H54 (cell line): ENCODE data around the gene UNC5A.
"Not testable (repeated sequence)": the region's sequence is repeated elsewhere in the genome, so short reads cannot be mapped to it uniquely, and the experiment has no call there.

Experiments used
- DNase-seq: peaks from one replicate; pipeline ENCODE4 v3.0.0; 2011; ENCODE audit warnings: low spot score, mixed read lengths; ENCODE audit not compliant: insufficient read length
- FAIRE-seq: peaks from 3 replicates; lab custom pipeline; 2011; peaks lifted over from hg19 to GRCh38; lab: Jason Lieb, UNC
- POLR2A ChIP-seq: IDR thresholded peaks from 2 replicates; pipeline ENCODE4 v1.6.1; 2011; ENCODE audit warnings: low read depth, mild to moderate bottlenecking, low read length

UNC5A gene

GRCh38 chr5:176870110-176870591 is 59.8 kb downstream of the UNC5A start:
- no peak for FAIRE-seq
- no peak for TF ChIP-seq POLR2A
- peak; percentile 76 for DNase-seq

- not testable (repeated sequence) for FAIRE-seq, DNase-seq
Measured at GRCh38 chr5:176870644-176871043, 60.3 kb downstream of the UNC5A start.

- not testable (repeated sequence) for FAIRE-seq, DNase-seq
Measured at GRCh38 chr5:176872586-176872985, 62.2 kb downstream of the UNC5A start.

- FAIRE-seq, DNase-seq: not testable (repeated sequence)
Measured at GRCh38 chr5:176873011-176873410, 62.7 kb downstream of the UNC5A start.

GRCh38 chr5:176873541-176874172 is 63.3 kb downstream of the UNC5A start:
- no peak for FAIRE-seq
- DNase-seq, result no peak
- TF ChIP-seq POLR2A, result no peak

GRCh38 chr5:176874198-176874780 is 63.9 kb downstream of the UNC5A start:
- no peak for TF ChIP-seq POLR2A
- DNase-seq (no peak), FAIRE-seq (no peak)

GRCh38 chr5:176875014-176875550 is 64.7 kb downstream of the UNC5A start:
- FAIRE-seq (no peak), DNase-seq (no peak)
- TF ChIP-seq POLR2A, result no peak

- FAIRE-seq, result no peak
- no peak for TF ChIP-seq POLR2A
- no peak for DNase-seq
Measured at GRCh38 chr5:176875783-176876505, 65.6 kb downstream of the UNC5A start.

GRCh38 chr5:176876506-176877431 is 66.4 kb downstream of the UNC5A start:
- FAIRE-seq (no peak), DNase-seq (no peak)
- TF ChIP-seq POLR2A, result no peak

GRCh38 chr5:176877793-176878331 is 67.5 kb downstream of the UNC5A start:
- FAIRE-seq, result no peak
- no peak for DNase-seq
- TF ChIP-seq POLR2A, result no peak

- DNase-seq, result no peak
- TF ChIP-seq POLR2A, result no peak
- FAIRE-seq, result no peak
Measured at GRCh38 chr5:176878463-176878862, 68.1 kb downstream of the UNC5A start.

- DNase-seq (no peak), FAIRE-seq (no peak)
- no peak for TF ChIP-seq POLR2A
Measured at GRCh38 chr5:176878906-176879662, 68.7 kb downstream of the UNC5A start.
